Type B pancreatic cell (in vitro differentiated cells): ENCODE measurements around the gene RSBN1L. TPM values are rescaled to one million over a fixed set of nuclear protein-coding genes. Genes with fewer than 3 reads are reported as not detected.

Source experiments
- DNase-seq: peaks from one replicate; pipeline ENCODE4 v3.0.0; 2021; ENCODE audit warnings: mixed read lengths; ENCODE audit not compliant: unreplicated experiment; ENCODE audit errors: extremely low spot score
- H3K27ac Mint-ChIP-seq: 2 replicates; pipeline ENCODE4 v1.8.0; 2021; ENCODE audit warnings: mild to moderate bottlenecking, mixed read lengths
- H3K27me3 Mint-ChIP-seq: 2 replicates; pipeline ENCODE4 v1.8.0; 2021; ENCODE audit warnings: mixed read lengths
- H3K36me3 Mint-ChIP-seq: 2 replicates; pipeline ENCODE4 v1.8.0; 2021; ENCODE audit warnings: mixed read lengths
- H3K4me1 Mint-ChIP-seq: one replicate; pipeline ENCODE4 v1.8.0; 2021; ENCODE audit warnings: mixed read lengths; ENCODE audit not compliant: unreplicated experiment
- H3K4me3 Mint-ChIP-seq: 2 replicates; pipeline ENCODE4 v1.8.0; 2021; ENCODE audit warnings: mild to moderate bottlenecking, mixed read lengths
- H3K9me3 Mint-ChIP-seq: 2 replicates; pipeline ENCODE4 v1.8.0; 2021; ENCODE audit warnings: mixed read lengths
- total RNA-seq: library from RNA; stranded (reverse); gene quantifications from 2 replicates; pipeline ENCODE4 v1.2.1, GENCODE V29; 2021; ENCODE audit warnings: low replicate concordance
- TF ChIP-seq, protein P1 (sequence below): fragments of 200-600 bp; sonication (generic); conservative IDR thresholded peaks from 2 replicates; pipeline ENCODE4 v1.5.0; 2021; ENCODE audit warnings: antibody characterized with exemption, mild to moderate bottlenecking

Gene RSBN1L
- total RNA-seq, 1 donor from 2014 or later = 20.4 TPM

DNA sequence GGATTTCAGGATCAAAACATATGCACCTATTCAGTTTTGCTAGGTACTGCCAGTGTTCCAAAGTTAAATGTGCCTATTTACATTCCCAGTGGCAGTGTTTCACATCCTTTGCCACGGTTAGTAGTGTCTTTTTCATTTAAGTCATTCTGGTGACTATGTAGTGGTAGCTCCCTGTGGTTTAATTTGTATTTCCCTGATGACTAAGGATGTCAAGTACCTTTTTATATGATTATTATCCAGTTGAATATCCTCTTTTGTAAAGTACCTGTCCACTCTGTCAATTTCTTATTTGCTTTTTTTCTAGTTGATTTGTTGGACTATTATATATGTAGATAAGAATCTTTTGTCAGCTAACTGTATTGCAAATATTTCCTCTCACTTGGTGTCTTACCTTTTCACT is 56.9 kb downstream of the RSBN1L start:
- DNase-seq = no peak
- no peak overlapping the region for H3K4me3 Mint-ChIP-seq
- H3K9me3 Mint-ChIP-seq = no peaks in the 10 kb centered on the region
- H3K27me3 Mint-ChIP-seq = no peaks in the 10 kb centered on the region
- H3K27ac Mint-ChIP-seq = no peak overlapping the region
- peaks cover 24% of the 10 kb centered on the region for H3K36me3 Mint-ChIP-seq
- H3K4me1 Mint-ChIP-seq = peaks cover 3% of the 10 kb centered on the region
- TF ChIP-seq, protein P1, sequence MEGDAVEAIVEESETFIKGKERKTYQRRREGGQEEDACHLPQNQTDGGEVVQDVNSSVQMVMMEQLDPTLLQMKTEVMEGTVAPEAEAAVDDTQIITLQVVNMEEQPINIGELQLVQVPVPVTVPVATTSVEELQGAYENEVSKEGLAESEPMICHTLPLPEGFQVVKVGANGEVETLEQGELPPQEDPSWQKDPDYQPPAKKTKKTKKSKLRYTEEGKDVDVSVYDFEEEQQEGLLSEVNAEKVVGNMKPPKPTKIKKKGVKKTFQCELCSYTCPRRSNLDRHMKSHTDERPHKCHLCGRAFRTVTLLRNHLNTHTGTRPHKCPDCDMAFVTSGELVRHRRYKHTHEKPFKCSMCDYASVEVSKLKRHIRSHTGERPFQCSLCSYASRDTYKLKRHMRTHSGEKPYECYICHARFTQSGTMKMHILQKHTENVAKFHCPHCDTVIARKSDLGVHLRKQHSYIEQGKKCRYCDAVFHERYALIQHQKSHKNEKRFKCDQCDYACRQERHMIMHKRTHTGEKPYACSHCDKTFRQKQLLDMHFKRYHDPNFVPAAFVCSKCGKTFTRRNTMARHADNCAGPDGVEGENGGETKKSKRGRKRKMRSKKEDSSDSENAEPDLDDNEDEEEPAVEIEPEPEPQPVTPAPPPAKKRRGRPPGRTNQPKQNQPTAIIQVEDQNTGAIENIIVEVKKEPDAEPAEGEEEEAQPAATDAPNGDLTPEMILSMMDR = no peak

DNA sequence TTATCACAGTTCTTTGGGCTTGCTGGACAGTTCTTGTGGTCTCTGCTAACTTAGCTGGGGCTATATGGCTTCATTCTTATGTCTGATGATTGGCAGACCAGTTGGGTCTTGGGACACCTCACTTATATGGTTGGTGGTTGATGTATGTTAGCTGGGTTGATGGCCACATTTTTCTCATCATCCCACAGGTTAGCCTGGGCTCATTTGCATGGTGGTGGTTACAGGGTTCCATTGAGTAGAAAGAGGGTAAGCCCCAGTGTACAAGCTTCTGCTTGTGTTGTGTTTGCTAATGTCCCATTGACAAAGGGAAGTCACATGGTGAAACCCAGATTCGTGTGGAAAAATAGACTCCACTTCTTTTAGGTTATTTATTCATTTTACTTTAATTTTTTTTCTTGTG is 61.3 kb downstream of the RSBN1L start:
- H3K4me3 Mint-ChIP-seq = no peak overlapping the region
- H3K9me3 Mint-ChIP-seq = no peaks in the 10 kb centered on the region
- H3K27ac Mint-ChIP-seq = no peak overlapping the region
- H3K27me3 Mint-ChIP-seq = no peaks in the 10 kb centered on the region
- peaks cover 5% of the 10 kb centered on the region for H3K36me3 Mint-ChIP-seq
- peaks cover 8% of the 10 kb centered on the region for H3K4me1 Mint-ChIP-seq
- TF ChIP-seq, protein P1 = no peak
- no peak for DNase-seq

- no peak for DNase-seq
- TF ChIP-seq, protein P1 = peak; percentile 94
- Mint-ChIP-seq H3K4me3 (no peak overlapping the region), H3K27me3 (no peaks in the 10 kb centered on the region), H3K4me1 (peaks cover 8% of the 10 kb centered on the region), H3K36me3 (peaks cover 1% of the 10 kb centered on the region), H3K9me3 (no peaks in the 10 kb centered on the region), H3K27ac (no peak overlapping the region)
Observed at GRCh38 chr7:77759294-77759889, 63.1 kb downstream of the RSBN1L start.

DNA sequence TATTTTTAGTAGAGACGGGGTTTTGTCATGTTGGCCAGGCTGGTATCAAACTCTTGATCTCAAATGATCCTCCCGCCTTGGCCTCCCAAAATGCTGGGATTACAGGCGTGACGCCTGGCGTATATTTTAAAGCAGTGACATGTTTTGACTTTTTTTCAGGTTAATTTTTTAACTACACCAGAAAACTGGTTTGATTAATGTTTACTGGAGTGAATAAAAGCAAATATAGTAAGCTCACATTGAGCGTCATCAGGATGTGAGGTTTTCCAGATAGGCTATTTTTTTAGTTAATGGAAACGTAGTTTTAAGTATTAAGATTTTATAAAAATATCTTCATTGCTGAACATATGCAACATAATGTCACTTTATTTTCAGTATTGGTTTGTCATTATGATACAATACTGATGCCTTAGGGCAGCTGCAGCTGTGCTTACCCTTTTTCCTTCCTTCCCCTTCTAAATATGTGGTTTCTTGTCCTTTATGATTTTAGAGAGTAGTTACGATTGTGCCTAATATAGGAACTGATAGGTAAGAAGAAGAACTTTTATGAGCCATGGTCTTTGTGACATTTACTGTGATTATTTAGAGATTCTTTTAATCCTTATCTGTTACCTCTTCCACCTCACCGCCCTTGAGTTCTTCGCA is 64.7 kb downstream of the RSBN1L start:
- Mint-ChIP-seq H3K9me3 (no peaks in the 10 kb centered on the region), H3K4me1 (peaks cover 8% of the 10 kb centered on the region), H3K36me3 (no peaks in the 10 kb centered on the region), H3K4me3 (no peak overlapping the region), H3K27ac (no peak overlapping the region), H3K27me3 (no peaks in the 10 kb centered on the region)
- TF ChIP-seq, protein P1 = no peak
- no peak for DNase-seq

- peaks cover 4% of the 10 kb centered on the region for H3K36me3 Mint-ChIP-seq
- no peak overlapping the region for H3K4me3 Mint-ChIP-seq
- TF ChIP-seq, protein P1 = no peak
- H3K9me3 Mint-ChIP-seq = no peaks in the 10 kb centered on the region
- no peaks in the 10 kb centered on the region for H3K27me3 Mint-ChIP-seq
- H3K4me1 Mint-ChIP-seq = no peaks in the 10 kb centered on the region
- DNase-seq = no peak
- peak overlapping the region; percentile 8 for H3K27ac Mint-ChIP-seq
Observed at GRCh38 chr7:77765481-77765880, 69.2 kb downstream of the RSBN1L start.
